ENCODE results near the gene CARMIL3. TPM values are rescaled to one million over a fixed set of nuclear protein-coding genes. Genes with fewer than 3 reads are reported as not detected.

Gene CARMIL3
- total and polyA plus RNA-seq, 5 donors from 2014 or later: 0.52 TPM; not detected in 4

DNA sequence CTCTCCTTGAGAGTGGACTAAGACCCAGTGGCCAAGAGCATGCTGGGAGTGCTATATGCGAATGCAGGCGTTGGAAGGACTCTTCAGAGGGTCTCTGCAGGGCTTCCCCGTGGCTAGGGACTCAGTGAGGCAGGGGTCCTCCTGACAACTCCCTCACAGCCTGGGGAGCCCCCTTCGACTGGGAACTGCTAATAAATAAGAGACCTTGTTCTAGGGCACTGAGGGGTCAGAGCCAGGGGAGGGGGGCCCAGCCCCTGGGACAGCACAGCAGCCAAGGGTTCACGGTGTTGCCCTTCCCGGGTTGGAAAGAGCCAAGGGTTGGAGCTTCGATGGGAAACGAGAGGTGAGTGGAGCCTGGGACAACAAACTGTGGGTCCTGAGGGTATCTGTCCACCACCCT, 13.6 kb downstream of the CARMIL3 start:
- ATAC-seq (ENCODE audit: low read depth in 2 of 2) (no peak), DNase-seq (no peak)
- no peaks in the 10 kb centered on the region for H3K4me1 Mint-ChIP-seq
- Histone ChIP-seq H3K27ac (ENCODE audit: insufficient read depth, low read length, poor library complexity, severe bottlenecking) (no peak overlapping the region), H3K27me3 (ENCODE audit: control insufficient read depth, insufficient read depth, low read length) (no peaks in the 10 kb centered on the region), H3K4me3 (ENCODE audit: low read depth, low read length) (no peak overlapping the region), H3K9me3 (ENCODE audit: control insufficient read depth in 2 of 2, low read length in 2 of 2) (no peaks in the 10 kb centered on the region), H3K4me1 (ENCODE audit: control insufficient read depth, insufficient read depth, low read length, poor library complexity, severe bottlenecking) (no peaks in the 10 kb centered on the region), H3K36me3 (ENCODE audit: control insufficient read depth, insufficient read depth, low read length) (no peaks in the 10 kb centered on the region)
- H3K27ac Mint-ChIP-seq: no peak overlapping the region
- no peaks in the 10 kb centered on the region for H3K9me3 Mint-ChIP-seq
- H3K4me3 Mint-ChIP-seq: no peak overlapping the region
- no peaks in the 10 kb centered on the region for H3K36me3 Mint-ChIP-seq
- H3K27me3 Mint-ChIP-seq: peaks cover 11% of the 10 kb centered on the region

DNA sequence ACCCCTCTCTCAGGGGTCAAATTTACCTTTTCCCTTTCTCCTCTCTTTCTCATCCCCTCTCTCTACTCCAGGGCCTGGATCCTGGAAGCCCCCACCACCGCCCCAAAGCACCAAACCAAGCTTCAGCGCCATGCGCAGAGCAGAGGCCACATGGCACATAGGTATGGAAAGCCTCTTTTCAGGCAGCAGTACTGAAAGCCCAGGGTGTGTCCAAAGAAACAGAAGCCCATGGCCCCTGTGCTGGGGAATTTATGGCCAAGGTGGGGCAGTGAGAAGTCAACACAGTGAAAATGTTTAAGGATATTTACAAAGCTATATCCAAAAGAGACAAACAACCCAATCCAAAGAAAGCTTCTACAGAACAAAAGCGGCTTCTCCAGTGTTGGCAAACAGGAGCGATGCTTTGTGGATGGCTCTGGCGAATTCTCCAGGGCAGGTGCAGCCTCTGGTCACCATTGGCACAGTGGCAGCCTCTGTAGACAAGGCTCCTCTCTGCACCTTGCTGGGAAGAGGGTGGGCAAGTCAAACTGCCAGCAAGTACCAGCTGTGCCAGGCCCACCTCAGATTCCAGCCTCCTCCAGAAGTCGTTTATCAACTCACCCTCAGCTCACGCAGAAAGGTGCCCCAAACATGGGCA, 14.8 kb downstream of the CARMIL3 start:
- Mint-ChIP-seq H3K9me3 (no peaks in the 10 kb centered on the region), H3K27ac (no peak overlapping the region), H3K4me3 (no peak overlapping the region), H3K4me1 (peaks cover 0 to 2% (median 0%) of the 10 kb centered on the region in 4 donors), H3K27me3 (peaks cover 16% of the 10 kb centered on the region), H3K36me3 (no peaks in the 10 kb centered on the region)
- no peak for ATAC-seq (ENCODE audit: low read depth in 2 of 2)
- no peaks in the 10 kb centered on the region for H3K36me3 ChIP-seq (ENCODE audit: control insufficient read depth, insufficient read depth, low read length)
- no peaks in the 10 kb centered on the region for H3K27me3 ChIP-seq (ENCODE audit: control insufficient read depth, insufficient read depth, low read length)
- H3K27ac ChIP-seq (ENCODE audit: insufficient read depth, low read length, poor library complexity, severe bottlenecking): no peak overlapping the region
- H3K4me1 ChIP-seq (ENCODE audit: control insufficient read depth, insufficient read depth, low read length, poor library complexity, severe bottlenecking): no peaks in the 10 kb centered on the region
- H3K4me3 ChIP-seq (ENCODE audit: low read depth, low read length): no peak overlapping the region
- DNase-seq: no peak
- no peaks in the 10 kb centered on the region for H3K9me3 ChIP-seq (ENCODE audit: control insufficient read depth in 2 of 2, low read length in 2 of 2)

DNA sequence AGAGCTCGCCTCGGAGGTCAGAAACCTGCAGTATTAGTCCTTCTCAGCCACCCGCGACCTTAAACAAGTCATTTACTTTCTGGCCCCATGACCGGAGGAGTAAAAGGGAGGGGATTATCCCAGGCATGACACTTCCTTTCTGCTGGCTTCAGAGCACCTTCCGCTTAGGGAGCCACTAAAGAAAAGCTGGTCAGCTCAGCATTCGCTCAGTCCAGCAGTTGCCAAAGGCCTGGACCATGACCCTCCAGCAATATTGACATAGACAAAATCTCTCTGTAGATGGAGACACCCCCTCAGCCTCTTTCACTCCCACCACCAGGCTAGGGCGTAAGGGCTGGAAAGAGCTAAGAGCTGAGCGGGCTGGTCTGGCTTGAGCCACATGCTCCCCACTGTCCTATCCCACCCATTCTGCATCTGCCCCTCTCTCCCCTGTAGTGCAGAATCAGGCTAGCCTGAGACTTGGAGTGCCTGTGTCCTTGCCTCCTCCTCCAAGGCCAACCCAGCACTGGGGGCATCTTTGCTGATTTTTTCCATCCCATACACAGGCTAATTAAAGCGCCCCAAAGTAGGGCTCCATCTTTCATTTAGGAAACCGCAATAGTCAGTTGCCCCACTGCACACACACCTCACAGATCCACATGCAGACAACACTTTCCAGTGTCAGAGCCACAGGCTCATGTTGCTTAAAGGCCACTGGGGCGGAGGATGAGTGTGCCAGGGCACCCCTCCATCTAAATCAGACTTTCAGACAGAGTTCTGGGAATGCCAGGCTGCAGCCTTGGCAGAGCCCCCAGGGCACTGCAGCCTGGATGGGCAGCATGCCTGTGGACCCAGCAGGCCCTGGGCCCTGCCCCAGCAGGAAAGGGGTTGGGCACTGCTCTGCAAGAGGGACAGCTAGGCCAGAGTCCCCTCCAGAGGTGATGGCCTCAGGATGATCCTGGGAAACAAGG, 15.6 kb downstream of the CARMIL3 start:
- H3K27me3 ChIP-seq (ENCODE audit: control insufficient read depth, insufficient read depth, low read length): no peaks in the 10 kb centered on the region
- DNase-seq (no peak), ATAC-seq (ENCODE audit: low read depth in 2 of 2) (no peak)
- no peaks in the 10 kb centered on the region for H3K9me3 Mint-ChIP-seq
- H3K36me3 ChIP-seq (ENCODE audit: control insufficient read depth, insufficient read depth, low read length): no peaks in the 10 kb centered on the region
- peaks cover 0 to 2% (median 0%) of the 10 kb centered on the region in 4 donors for H3K4me1 Mint-ChIP-seq
- H3K4me3 Mint-ChIP-seq: no peak overlapping the region
- no peaks in the 10 kb centered on the region for H3K9me3 ChIP-seq (ENCODE audit: control insufficient read depth in 2 of 2, low read length in 2 of 2)
- H3K27ac Mint-ChIP-seq: peak overlapping the region in 1 of 3 donors; percentile 3
- peaks cover 16% of the 10 kb centered on the region for H3K27me3 Mint-ChIP-seq
- no peak overlapping the region for H3K27ac ChIP-seq (ENCODE audit: insufficient read depth, low read length, poor library complexity, severe bottlenecking)
- no peak overlapping the region for H3K4me3 ChIP-seq (ENCODE audit: low read depth, low read length)
- H3K36me3 Mint-ChIP-seq: no peaks in the 10 kb centered on the region
- no peaks in the 10 kb centered on the region for H3K4me1 ChIP-seq (ENCODE audit: control insufficient read depth, insufficient read depth, low read length, poor library complexity, severe bottlenecking)

DNA sequence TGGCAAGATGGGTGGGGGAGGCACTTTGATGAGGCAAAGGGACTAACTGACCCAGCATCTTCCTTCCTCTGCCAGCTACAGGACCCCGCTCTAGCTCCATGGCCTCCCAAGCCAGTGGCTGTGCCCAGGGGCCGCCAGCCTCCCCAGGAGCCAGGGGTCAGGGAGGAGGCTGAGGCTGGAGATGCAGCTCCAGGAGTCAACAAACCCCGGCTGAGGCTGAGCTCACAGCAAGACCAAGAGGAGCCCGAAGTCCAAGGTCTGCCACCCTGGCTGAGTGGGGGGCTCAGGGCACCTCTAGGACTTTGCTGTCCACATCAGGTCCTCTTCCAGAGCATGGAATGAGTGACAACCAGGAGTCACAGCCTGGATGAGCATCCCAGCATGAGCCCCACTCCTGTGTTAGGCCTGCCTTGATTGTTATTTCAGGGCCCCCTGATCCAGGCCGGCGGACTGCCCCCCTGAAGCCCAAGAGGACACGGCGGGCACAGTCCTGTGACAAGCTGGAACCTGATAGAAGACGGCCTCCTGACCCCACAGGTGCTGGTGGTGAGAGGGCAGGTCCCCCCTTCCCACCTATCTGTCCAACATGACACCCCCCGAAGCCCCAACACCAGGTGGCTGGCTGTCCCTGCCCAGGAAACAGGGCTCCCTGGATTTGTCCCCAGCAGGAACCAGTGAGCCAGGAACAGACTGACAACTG, 17.1 kb downstream of the CARMIL3 start:
- no peak overlapping the region for H3K4me3 Mint-ChIP-seq
- no peak overlapping the region for H3K27ac Mint-ChIP-seq
- DNase-seq: no peak

DNA sequence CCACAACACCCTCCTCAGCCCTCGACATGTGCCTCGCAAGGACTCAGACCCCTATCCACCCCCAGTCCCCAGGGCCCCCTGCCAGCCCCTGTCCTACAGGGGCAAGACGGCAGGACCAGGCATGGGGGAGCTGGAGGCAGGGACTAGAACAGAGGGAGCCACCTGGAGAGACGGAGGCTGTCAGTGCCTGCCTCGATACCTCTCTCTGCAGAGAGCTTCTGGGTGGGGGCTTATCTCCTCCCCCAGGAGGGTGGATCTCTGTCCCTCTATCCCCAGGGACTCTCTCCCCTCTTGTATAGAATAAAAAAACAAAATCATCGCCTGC, 17.6 kb downstream of the CARMIL3 start:
- no peaks in the 10 kb centered on the region for H3K36me3 Mint-ChIP-seq
- no peaks in the 10 kb centered on the region for H3K9me3 ChIP-seq (ENCODE audit: control insufficient read depth in 2 of 2, low read length in 2 of 2)
- no peak for DNase-seq
- H3K4me3 Mint-ChIP-seq: no peak overlapping the region
- no peak for ATAC-seq (ENCODE audit: low read depth in 2 of 2)
- H3K9me3 Mint-ChIP-seq: peaks cover 0 to 2% (median 0%) of the 10 kb centered on the region in 7 donors
- H3K27ac ChIP-seq (ENCODE audit: insufficient read depth, low read length, poor library complexity, severe bottlenecking): no peak overlapping the region
- H3K4me3 ChIP-seq (ENCODE audit: low read depth, low read length): no peak overlapping the region
- peaks cover 0 to 2% (median 0%) of the 10 kb centered on the region in 4 donors for H3K4me1 Mint-ChIP-seq
- no peak overlapping the region for H3K27ac Mint-ChIP-seq
- no peaks in the 10 kb centered on the region for H3K36me3 ChIP-seq (ENCODE audit: control insufficient read depth, insufficient read depth, low read length)
- no peaks in the 10 kb centered on the region for H3K27me3 ChIP-seq (ENCODE audit: control insufficient read depth, insufficient read depth, low read length)
- no peaks in the 10 kb centered on the region for H3K4me1 ChIP-seq (ENCODE audit: control insufficient read depth, insufficient read depth, low read length, poor library complexity, severe bottlenecking)
- peaks cover 22% of the 10 kb centered on the region for H3K27me3 Mint-ChIP-seq

More for the DNA sequence above, 17.1 kb downstream of the CARMIL3 start:
- no peaks in the 10 kb centered on the region for H3K36me3 Mint-ChIP-seq
- H3K27ac ChIP-seq (ENCODE audit: insufficient read depth, low read length, poor library complexity, severe bottlenecking): no peak overlapping the region
- peaks cover 0 to 2% (median 0%) of the 10 kb centered on the region in 4 donors for H3K4me1 Mint-ChIP-seq
- no peaks in the 10 kb centered on the region for H3K27me3 ChIP-seq (ENCODE audit: control insufficient read depth, insufficient read depth, low read length)
- no peaks in the 10 kb centered on the region for H3K9me3 ChIP-seq (ENCODE audit: control insufficient read depth in 2 of 2, low read length in 2 of 2)
- no peaks in the 10 kb centered on the region for H3K36me3 ChIP-seq (ENCODE audit: control insufficient read depth, insufficient read depth, low read length)
- no peak overlapping the region for H3K4me3 ChIP-seq (ENCODE audit: low read depth, low read length)
- H3K27me3 Mint-ChIP-seq: peaks cover 22% of the 10 kb centered on the region
- H3K4me1 ChIP-seq (ENCODE audit: control insufficient read depth, insufficient read depth, low read length, poor library complexity, severe bottlenecking): no peaks in the 10 kb centered on the region
- ATAC-seq (ENCODE audit: low read depth in 2 of 2): no peak
- no peaks in the 10 kb centered on the region for H3K9me3 Mint-ChIP-seq

DNA sequence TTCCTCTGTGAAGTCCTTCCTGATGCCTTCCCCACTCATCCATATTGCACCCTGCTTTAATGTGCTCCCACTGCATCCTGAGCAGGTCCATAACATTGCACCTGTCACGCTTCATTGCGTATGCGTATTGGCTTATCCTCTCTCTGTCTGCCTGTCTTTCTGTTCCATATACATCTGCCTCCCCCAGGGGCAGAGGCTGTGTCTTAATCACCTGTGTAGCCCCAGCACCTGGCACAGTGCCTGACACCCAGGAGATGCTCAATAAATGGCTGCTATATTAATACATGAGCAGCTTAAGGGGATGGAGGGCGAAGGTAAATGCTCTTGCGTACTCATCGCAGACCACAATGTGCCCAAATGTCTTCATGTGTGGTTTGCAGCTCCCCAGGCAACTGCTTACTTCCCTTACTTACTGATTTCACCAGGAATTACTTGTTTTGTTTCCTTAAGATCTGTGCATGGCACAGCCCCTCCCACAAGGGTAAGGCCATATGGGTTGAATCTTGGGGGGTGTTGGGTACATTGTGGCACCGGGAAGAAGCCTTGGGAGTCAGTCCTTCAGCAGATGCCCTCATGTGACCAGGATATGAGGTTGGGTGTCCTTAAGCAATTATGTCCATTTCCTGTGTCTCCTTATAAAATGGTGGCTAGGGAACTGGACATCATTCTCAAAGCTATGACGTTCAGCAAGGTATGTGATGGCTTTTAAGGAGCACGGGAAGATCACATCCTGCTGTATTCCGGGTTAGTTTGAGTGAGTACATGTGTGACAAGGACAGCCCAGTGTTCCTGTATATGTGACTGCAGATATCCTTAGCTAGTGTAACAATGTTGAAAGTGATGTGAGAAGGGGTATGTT, 18.7 kb downstream of the CARMIL3 start:
- peaks cover 22% of the 10 kb centered on the region for H3K27me3 Mint-ChIP-seq
- H3K4me3 ChIP-seq (ENCODE audit: low read depth, low read length): no peak overlapping the region
- no peaks in the 10 kb centered on the region for H3K27me3 ChIP-seq (ENCODE audit: control insufficient read depth, insufficient read depth, low read length)
- H3K27ac ChIP-seq (ENCODE audit: insufficient read depth, low read length, poor library complexity, severe bottlenecking): no peak overlapping the region
- no peaks in the 10 kb centered on the region for H3K36me3 Mint-ChIP-seq
- H3K9me3 Mint-ChIP-seq: peaks cover 0 to 2% (median 0%) of the 10 kb centered on the region in 7 donors
- peaks cover 0 to 4% (median 1%) of the 10 kb centered on the region in 4 donors for H3K4me1 Mint-ChIP-seq
- H3K4me1 ChIP-seq (ENCODE audit: control insufficient read depth, insufficient read depth, low read length, poor library complexity, severe bottlenecking): no peaks in the 10 kb centered on the region
- H3K9me3 ChIP-seq (ENCODE audit: control insufficient read depth in 2 of 2, low read length in 2 of 2): no peaks in the 10 kb centered on the region
- H3K27ac Mint-ChIP-seq: peak overlapping the region in 1 of 3 donors; percentile 68
- no peak overlapping the region for H3K4me3 Mint-ChIP-seq
- DNase-seq (no peak), ATAC-seq (ENCODE audit: low read depth in 2 of 2) (no peak)
- no peaks in the 10 kb centered on the region for H3K36me3 ChIP-seq (ENCODE audit: control insufficient read depth, insufficient read depth, low read length)

DNA sequence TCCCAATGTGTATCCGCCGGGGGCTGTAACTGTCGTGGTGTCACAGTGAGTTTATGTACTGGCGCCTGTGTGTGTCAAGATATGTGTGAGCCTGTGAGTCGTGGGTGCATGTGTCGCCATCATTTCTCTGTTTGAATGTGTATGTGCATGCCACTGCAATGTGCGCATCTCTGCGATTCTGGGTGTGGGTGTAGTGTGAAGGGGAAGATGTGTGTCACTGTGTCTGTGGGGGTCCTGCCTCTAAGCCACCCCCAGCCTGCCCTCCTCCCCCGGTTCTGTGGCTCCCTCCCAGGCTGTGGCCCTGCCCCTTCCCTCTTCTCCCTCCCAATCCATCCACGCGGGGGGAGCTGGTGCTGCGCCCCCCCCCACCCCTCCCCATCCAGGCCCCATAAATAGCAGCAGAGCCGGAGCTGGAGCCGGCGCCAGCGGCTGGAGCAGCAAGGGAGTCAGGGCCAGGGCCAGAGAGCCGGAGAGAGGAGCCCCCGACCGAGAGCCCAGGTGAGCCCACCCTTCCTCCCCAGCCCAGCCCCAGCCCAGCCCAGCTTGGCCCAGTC, 19.4 kb downstream of the CARMIL3 start, which contains the start of gene CPNE6:
Gene CPNE6, plus strand, starts transcription at position 419 of the 554 bp plus-strand sequence. CDS start 1,375 bp downstream, outside the sequence.
- Histone ChIP-seq H3K36me3 (ENCODE audit: control insufficient read depth, insufficient read depth, low read length) (no peaks in the 10 kb centered on the region), H3K4me1 (ENCODE audit: control insufficient read depth, insufficient read depth, low read length, poor library complexity, severe bottlenecking) (no peaks in the 10 kb centered on the region), H3K27me3 (ENCODE audit: control insufficient read depth, insufficient read depth, low read length) (no peaks in the 10 kb centered on the region), H3K9me3 (ENCODE audit: control insufficient read depth in 2 of 2, low read length in 2 of 2) (no peaks in the 10 kb centered on the region), H3K27ac (ENCODE audit: insufficient read depth, low read length, poor library complexity, severe bottlenecking) (no peak within 1 kb of the TSS), H3K4me3 (ENCODE audit: low read depth, low read length) (no peak within 1 kb of the TSS)
- ATAC-seq (ENCODE audit: low read depth in 2 of 2) (no peak), DNase-seq (no peak)
- H3K9me3 Mint-ChIP-seq: peaks cover 0 to 2% (median 0%) of the 10 kb centered on the region in 7 donors
- H3K27ac Mint-ChIP-seq: no peak within 1 kb of the TSS
- H3K4me3 Mint-ChIP-seq: no peak within 1 kb of the TSS
- H3K4me1 Mint-ChIP-seq: peaks cover 0 to 4% (median 1%) of the 10 kb centered on the region in 4 donors
- peaks cover 22% of the 10 kb centered on the region for H3K27me3 Mint-ChIP-seq
- H3K36me3 Mint-ChIP-seq: no peaks in the 10 kb centered on the region

Data from CD4-positive, CD25-positive, alpha-beta regulatory T cell (primary cell).